ENCODE results near the gene ROBO4. TPM values are rescaled to one million over a fixed set of nuclear protein-coding genes. Genes with fewer than 3 reads are reported as not detected.

ROBO4 gene
- total RNA-seq, 1 donor from 2014 or later = 75.0 TPM

GRCh38 chr11:124923296-124923695 lies 25.6 kb upstream of the ROBO4 start:
- H3K36me3 ChIP-seq = no peaks in the 10 kb centered on the region
- no peak for ATAC-seq

GRCh38 chr11:124922831-124923230 lies 25.2 kb upstream of the ROBO4 start:
- H3K36me3 ChIP-seq = no peaks in the 10 kb centered on the region
- no peak overlapping the region for H3K27ac ChIP-seq
- DNase-seq (no peak), ATAC-seq (no peak)
- H3K4me3 ChIP-seq = no peak overlapping the region
- no peak for TF ChIP-seq CTCF (IDR thresholded peaks at IDR 0.05)
- intact Hi-C loops (cut with DNase I) = no loop called here
- H3K9me3 ChIP-seq = no peaks in the 10 kb centered on the region
- no peaks in the 10 kb centered on the region for H3K27me3 ChIP-seq
- H3K4me1 ChIP-seq = no peaks in the 10 kb centered on the region

More at GRCh38 chr11:124923296-124923695, 25.6 kb upstream of the ROBO4 start:
- no peak for DNase-seq
- TF ChIP-seq CTCF (IDR thresholded peaks at IDR 0.05) = no peak
- H3K4me3 ChIP-seq = no peak overlapping the region
- no peak overlapping the region for H3K27ac ChIP-seq
- intact Hi-C loops (cut with DNase I) = no loop called here
- no peaks in the 10 kb centered on the region for H3K4me1 ChIP-seq
- H3K27me3 ChIP-seq = no peaks in the 10 kb centered on the region
- H3K9me3 ChIP-seq = no peaks in the 10 kb centered on the region

GRCh38 chr11:124920870-124921609 lies 23.4 kb upstream of the ROBO4 start:
- peak overlapping the region; percentile 51 for H3K4me3 ChIP-seq
- peak overlapping the region; percentile 76 for H3K27ac ChIP-seq
- H3K36me3 ChIP-seq = no peaks in the 10 kb centered on the region
- intact Hi-C loops (cut with DNase I) = no loop called here
- no peaks in the 10 kb centered on the region for H3K27me3 ChIP-seq
- TF ChIP-seq CTCF (IDR thresholded peaks at IDR 0.05) = peak; percentile 7
- no peaks in the 10 kb centered on the region for H3K9me3 ChIP-seq
- H3K4me1 ChIP-seq = no peaks in the 10 kb centered on the region
- peak; percentile 81 for ATAC-seq
- DNase-seq = peak; percentile 86

- peak overlapping the region; percentile 51 for H3K4me3 ChIP-seq
- H3K27ac ChIP-seq = no peak overlapping the region
- intact Hi-C loops (cut with DNase I) = no loop called here
These were observed 22.7 kb upstream of the ROBO4 start for GRCh38 chr11:124920356-124920755.

GRCh38 chr11:124919898-124920297 lies 22.2 kb upstream of the ROBO4 start:
- H3K9me3 ChIP-seq = no peaks in the 10 kb centered on the region
- no peaks in the 10 kb centered on the region for H3K4me1 ChIP-seq
- intact Hi-C loops (cut with DNase I) = no loop called here

More at GRCh38 chr11:124920356-124920755, 22.7 kb upstream of the ROBO4 start:
- ATAC-seq = no peak
- no peaks in the 10 kb centered on the region for H3K9me3 ChIP-seq
- no peak for TF ChIP-seq CTCF (IDR thresholded peaks at IDR 0.05)
- H3K4me1 ChIP-seq = no peaks in the 10 kb centered on the region
- DNase-seq = no peak
- no peaks in the 10 kb centered on the region for H3K36me3 ChIP-seq
- H3K27me3 ChIP-seq = no peaks in the 10 kb centered on the region

More at GRCh38 chr11:124919898-124920297, 22.2 kb upstream of the ROBO4 start:
- no peak overlapping the region for H3K27ac ChIP-seq
- H3K27me3 ChIP-seq = no peaks in the 10 kb centered on the region
- H3K36me3 ChIP-seq = no peaks in the 10 kb centered on the region
- no peak for TF ChIP-seq CTCF (IDR thresholded peaks at IDR 0.05)
- DNase-seq (no peak), ATAC-seq (no peak)
- H3K4me3 ChIP-seq = no peak overlapping the region

Measured in upper lobe of right lung (tissue), 1 donor.